ENCODE results near the gene PROK2.

DNA sequence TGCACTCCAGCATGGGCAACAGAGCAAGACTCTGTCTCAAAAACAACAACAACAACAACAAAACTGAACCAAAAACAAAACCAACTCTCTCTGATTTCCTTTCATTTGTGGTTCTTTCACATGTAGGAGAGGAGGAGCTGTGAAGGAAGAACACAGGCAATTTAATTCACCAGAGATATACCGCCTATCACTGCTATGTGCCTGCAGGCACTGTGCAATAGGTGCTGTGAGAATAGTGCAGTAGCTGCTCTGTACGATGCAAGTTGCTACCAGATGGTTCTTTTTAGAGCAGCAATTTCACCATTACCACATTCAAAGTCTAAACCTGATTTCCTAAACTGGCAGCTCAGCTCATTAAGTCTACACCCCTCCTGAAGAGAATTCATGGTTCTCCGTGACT, 11.3 kb upstream of the PROK2 start:
- TF ChIP-seq, protein P1, sequence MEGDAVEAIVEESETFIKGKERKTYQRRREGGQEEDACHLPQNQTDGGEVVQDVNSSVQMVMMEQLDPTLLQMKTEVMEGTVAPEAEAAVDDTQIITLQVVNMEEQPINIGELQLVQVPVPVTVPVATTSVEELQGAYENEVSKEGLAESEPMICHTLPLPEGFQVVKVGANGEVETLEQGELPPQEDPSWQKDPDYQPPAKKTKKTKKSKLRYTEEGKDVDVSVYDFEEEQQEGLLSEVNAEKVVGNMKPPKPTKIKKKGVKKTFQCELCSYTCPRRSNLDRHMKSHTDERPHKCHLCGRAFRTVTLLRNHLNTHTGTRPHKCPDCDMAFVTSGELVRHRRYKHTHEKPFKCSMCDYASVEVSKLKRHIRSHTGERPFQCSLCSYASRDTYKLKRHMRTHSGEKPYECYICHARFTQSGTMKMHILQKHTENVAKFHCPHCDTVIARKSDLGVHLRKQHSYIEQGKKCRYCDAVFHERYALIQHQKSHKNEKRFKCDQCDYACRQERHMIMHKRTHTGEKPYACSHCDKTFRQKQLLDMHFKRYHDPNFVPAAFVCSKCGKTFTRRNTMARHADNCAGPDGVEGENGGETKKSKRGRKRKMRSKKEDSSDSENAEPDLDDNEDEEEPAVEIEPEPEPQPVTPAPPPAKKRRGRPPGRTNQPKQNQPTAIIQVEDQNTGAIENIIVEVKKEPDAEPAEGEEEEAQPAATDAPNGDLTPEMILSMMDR (IDR thresholded peaks at IDR 0.05): no peak
- no peak for TF ChIP-seq EZH2phosphoT487 (IDR thresholded peaks at IDR 0.05)
- TF ChIP-seq EZH2 (IDR thresholded peaks at IDR 0.05): no peak
